Loucy (cell line): ENCODE data around the gene PPP2R1B.

Experiments used
- H2AFZ ChIP-seq: fragments of 200-600 bp; sonication (generic); 2 replicates; pipeline ENCODE4 v1.6.0; 2016; ENCODE audit warnings: antibody characterized with exemption, mild to moderate bottlenecking, low read length, moderate library complexity
- H3F3A ChIP-seq: fragments of 200-600 bp; 2 replicates; pipeline ENCODE4 v1.6.0; 2016; ENCODE audit warnings: antibody characterized with exemption, low read depth, mild to moderate bottlenecking
- H3K27me3 ChIP-seq: fragments of 200-600 bp; sonication (generic); 2 replicates; pipeline ENCODE4 v1.6.1; 2014; ENCODE audit warnings: low read length, mild to moderate bottlenecking; ENCODE audit not compliant: insufficient read depth, poor library complexity, severe bottlenecking
- H3K36me3 ChIP-seq: fragments of 200-600 bp; sonication (generic); 2 replicates; pipeline ENCODE4 v1.6.1; 2016; ENCODE audit warnings: low read length; ENCODE audit not compliant: insufficient read depth
- H3K4me1 ChIP-seq: fragments of 200-600 bp; sonication (generic); 2 replicates; pipeline ENCODE4 v1.5.1; 2014; ENCODE audit warnings: low read length, mild to moderate bottlenecking; ENCODE audit not compliant: insufficient read depth, poor library complexity, severe bottlenecking
- H3K4me2 ChIP-seq: fragments of 200-600 bp; sonication (generic); 2 replicates; pipeline ENCODE4 v1.6.0; 2014; ENCODE audit warnings: antibody characterized with exemption, low read length, low read depth, mild to moderate bottlenecking; ENCODE audit not compliant: poor library complexity, severe bottlenecking
- H3K4me3 ChIP-seq: fragments of 200-600 bp; sonication (generic); 2 replicates; pipeline ENCODE4 v1.5.1; 2014; ENCODE audit warnings: low read length, mild to moderate bottlenecking, mixed read lengths; ENCODE audit not compliant: poor library complexity, severe bottlenecking
- H3K79me2 ChIP-seq: fragments of 200-600 bp; sonication (generic); 2 replicates; pipeline ENCODE4 v1.6.1; 2014; ENCODE audit warnings: low read length; ENCODE audit not compliant: insufficient read depth
- H3K9ac ChIP-seq: fragments of 200-600 bp; sonication (generic); 2 replicates; pipeline ENCODE4 v1.6.0; 2014; ENCODE audit warnings: mild to moderate bottlenecking, low read depth, low read length, moderate library complexity; ENCODE audit not compliant: poor library complexity, severe bottlenecking
- H3K9me2 ChIP-seq: fragments of 200-600 bp; sonication (generic); replicated peaks from 2 replicates; pipeline ENCODE4 v1.6.1; 2016; ENCODE audit warnings: low read depth, low read length, mixed read lengths
- H3K9me3 ChIP-seq: fragments of 200-600 bp; sonication (generic); 2 replicates; pipeline ENCODE4 v1.6.1; 2014; ENCODE audit warnings: mild to moderate bottlenecking, antibody characterized with exemption, low read length, low read depth; ENCODE audit not compliant: insufficient read depth
- H4K20me1 ChIP-seq: fragments of 200-600 bp; sonication (generic); 2 replicates; pipeline ENCODE4 v1.6.0; 2014; ENCODE audit warnings: antibody characterized with exemption, low read length, mild to moderate bottlenecking; ENCODE audit not compliant: insufficient read depth, poor library complexity, severe bottlenecking
- EZH2phosphoT487 ChIP-seq: fragments of 200-600 bp; IDR thresholded peaks from 2 replicates; pipeline ENCODE4 v1.6.1; 2018; ENCODE audit warnings: antibody characterized with exemption, mild to moderate bottlenecking, moderate library complexity, borderline replicate concordance
- TF ChIP-seq, protein P1 (sequence below): fragments of 200-600 bp; sonication (generic); conservative IDR thresholded peaks from 2 replicates; pipeline ENCODE4 v1.5.1; 2014; ENCODE audit warnings: mild to moderate bottlenecking, antibody characterized with exemption, low read length

PPP2R1B gene

DNA sequence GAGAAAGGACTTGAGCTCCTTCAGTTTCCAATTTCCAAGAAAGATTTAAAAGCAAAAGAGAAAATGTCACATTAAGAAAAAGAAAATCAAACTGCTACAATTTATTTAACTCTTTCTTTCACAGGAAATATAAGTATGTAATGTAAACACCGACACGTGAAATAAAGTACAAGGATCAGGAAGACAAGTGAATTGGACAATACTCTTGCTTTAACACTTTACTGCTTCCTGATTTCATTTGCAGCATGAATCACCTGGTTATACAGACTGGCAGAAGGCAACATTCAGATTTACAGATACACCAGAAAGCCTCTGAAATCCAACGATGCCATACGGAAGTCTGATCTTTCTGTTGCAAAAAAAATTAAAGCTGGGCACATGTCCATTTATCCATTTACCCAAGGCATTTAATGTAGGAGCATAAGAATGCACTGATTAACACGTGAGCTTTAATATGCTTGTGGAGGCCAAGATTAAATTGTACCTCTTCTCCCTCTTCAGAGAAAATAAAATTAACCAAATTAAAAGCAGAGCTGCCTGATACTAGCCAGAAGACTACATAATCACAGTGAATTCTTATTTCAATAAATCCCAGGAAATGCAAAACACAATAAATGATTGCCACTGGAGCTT lies 16.0 kb upstream of the PPP2R1B start:
- Histone ChIP-seq H3K27me3 (no peaks in the 10 kb centered on the region), H3K36me3 (peaks cover 20% of the 10 kb centered on the region; the same call in 1 of the 2 replicates), H3K9me3 (no peaks in the 10 kb centered on the region), H3K4me2 (no peak overlapping the region), H3K4me1 (no peaks in the 10 kb centered on the region), H3K4me3 (no peak overlapping the region), H4K20me1 (no peaks in the 10 kb centered on the region), H3K79me2 (no peaks in the 10 kb centered on the region), H3F3A (no peaks in the 10 kb centered on the region), H3K9ac (no peak overlapping the region), H3K9me2 (no peaks in the 10 kb centered on the region), H2AFZ (no peak overlapping the region)
- TF ChIP-seq, protein P1, sequence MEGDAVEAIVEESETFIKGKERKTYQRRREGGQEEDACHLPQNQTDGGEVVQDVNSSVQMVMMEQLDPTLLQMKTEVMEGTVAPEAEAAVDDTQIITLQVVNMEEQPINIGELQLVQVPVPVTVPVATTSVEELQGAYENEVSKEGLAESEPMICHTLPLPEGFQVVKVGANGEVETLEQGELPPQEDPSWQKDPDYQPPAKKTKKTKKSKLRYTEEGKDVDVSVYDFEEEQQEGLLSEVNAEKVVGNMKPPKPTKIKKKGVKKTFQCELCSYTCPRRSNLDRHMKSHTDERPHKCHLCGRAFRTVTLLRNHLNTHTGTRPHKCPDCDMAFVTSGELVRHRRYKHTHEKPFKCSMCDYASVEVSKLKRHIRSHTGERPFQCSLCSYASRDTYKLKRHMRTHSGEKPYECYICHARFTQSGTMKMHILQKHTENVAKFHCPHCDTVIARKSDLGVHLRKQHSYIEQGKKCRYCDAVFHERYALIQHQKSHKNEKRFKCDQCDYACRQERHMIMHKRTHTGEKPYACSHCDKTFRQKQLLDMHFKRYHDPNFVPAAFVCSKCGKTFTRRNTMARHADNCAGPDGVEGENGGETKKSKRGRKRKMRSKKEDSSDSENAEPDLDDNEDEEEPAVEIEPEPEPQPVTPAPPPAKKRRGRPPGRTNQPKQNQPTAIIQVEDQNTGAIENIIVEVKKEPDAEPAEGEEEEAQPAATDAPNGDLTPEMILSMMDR = no peak
- TF ChIP-seq EZH2phosphoT487 = no peak

GRCh38 chr11:111779118-111779517 lies 12.9 kb upstream of the PPP2R1B start:
- no peaks in the 10 kb centered on the region for H3F3A ChIP-seq
- no peaks in the 10 kb centered on the region; the same call in 1 of the 2 replicates for H3K36me3 ChIP-seq
- H3K9ac ChIP-seq = no peak overlapping the region
- H3K79me2 ChIP-seq = no peaks in the 10 kb centered on the region
- H3K9me2 ChIP-seq = no peaks in the 10 kb centered on the region
- no peaks in the 10 kb centered on the region for H3K27me3 ChIP-seq
- H4K20me1 ChIP-seq = no peaks in the 10 kb centered on the region
- no peak overlapping the region for H3K4me2 ChIP-seq
- H3K4me1 ChIP-seq = no peaks in the 10 kb centered on the region
- H2AFZ ChIP-seq = no peak overlapping the region
- TF ChIP-seq, protein P1 = no peak
- TF ChIP-seq EZH2phosphoT487 = no peak
- H3K9me3 ChIP-seq = no peaks in the 10 kb centered on the region
- no peak overlapping the region for H3K4me3 ChIP-seq

- no peaks in the 10 kb centered on the region for H3F3A ChIP-seq
- no peaks in the 10 kb centered on the region for H3K4me1 ChIP-seq
- no peak overlapping the region for H3K9ac ChIP-seq
- H3K4me2 ChIP-seq = no peak overlapping the region
- no peak overlapping the region for H2AFZ ChIP-seq
- H3K4me3 ChIP-seq = no peak overlapping the region
- TF ChIP-seq, protein P1 = no peak
- TF ChIP-seq EZH2phosphoT487 = no peak
- no peaks in the 10 kb centered on the region for H3K27me3 ChIP-seq
- H4K20me1 ChIP-seq = no peaks in the 10 kb centered on the region
- no peaks in the 10 kb centered on the region for H3K9me3 ChIP-seq
- H3K9me2 ChIP-seq = no peaks in the 10 kb centered on the region
- H3K79me2 ChIP-seq = no peaks in the 10 kb centered on the region
- no peaks in the 10 kb centered on the region; the same call in 1 of the 2 replicates for H3K36me3 ChIP-seq
Observed at GRCh38 chr11:111778047-111778558, 11.9 kb upstream of the PPP2R1B start.
